Fibroblast of skin of right quadriceps (primary cell): ENCODE results near the gene ADGRF4.

ENCODE experiments used
- DNase-seq: peaks from one replicate; pipeline ENCODE4 v3.0.0-alpha.2; 2013

The ADGRF4 gene

DNA sequence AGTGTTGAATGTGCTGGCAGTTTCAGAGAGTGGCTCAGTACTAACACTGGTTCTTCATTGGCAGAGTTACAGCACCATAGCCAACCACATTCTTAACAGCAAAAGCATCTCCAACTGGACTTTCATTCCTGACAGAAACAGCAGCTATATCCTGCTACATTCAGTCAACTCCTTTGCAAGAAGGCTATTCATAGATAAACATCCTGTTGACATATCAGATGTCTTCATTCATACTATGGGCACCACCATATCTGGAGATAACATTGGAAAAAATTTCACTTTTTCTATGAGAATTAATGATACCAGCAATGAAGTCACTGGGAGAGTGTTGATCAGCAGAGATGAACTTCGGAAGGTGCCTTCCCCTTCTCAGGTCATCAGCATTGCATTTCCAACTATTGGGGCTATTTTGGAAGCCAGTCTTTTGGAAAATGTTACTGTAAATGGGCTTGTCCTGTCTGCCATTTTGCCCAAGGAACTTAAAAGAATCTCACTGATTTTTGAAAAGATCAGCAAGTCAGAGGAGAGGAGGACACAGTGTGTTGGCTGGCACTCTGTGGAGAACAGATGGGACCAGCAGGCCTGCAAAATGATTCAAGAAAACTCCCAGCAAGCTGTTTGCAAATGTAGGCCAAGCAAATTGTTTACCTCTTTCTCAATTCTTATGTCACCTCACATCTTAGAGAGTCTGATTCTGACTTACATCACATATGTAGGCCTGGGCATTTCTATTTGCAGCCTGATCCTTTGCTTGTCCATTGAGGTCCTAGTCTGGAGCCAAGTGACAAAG, 17.0 kb upstream of the ADGRF4 start:
- DNase-seq, result no peak

DNA sequence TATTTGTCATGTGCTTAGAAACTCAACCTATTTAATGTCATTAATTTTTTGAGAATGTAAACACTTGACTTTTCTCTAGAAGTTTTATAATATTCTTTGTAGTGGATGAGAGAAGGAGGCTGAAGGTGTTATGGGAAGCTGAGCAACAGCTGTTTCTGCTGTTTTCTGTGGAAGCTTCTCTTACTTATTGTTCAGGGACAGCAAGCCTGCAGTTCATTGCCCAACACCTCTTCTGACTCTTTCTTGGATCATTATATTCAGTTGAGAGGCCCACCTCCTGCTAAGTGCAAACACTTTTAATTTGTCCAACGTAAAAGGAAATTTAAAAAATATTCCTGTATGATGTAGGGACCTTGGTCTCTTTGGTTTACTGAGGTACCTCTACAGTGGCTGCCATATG, 12.0 kb upstream of the ADGRF4 start:
- DNase-seq, result no peak

DNA sequence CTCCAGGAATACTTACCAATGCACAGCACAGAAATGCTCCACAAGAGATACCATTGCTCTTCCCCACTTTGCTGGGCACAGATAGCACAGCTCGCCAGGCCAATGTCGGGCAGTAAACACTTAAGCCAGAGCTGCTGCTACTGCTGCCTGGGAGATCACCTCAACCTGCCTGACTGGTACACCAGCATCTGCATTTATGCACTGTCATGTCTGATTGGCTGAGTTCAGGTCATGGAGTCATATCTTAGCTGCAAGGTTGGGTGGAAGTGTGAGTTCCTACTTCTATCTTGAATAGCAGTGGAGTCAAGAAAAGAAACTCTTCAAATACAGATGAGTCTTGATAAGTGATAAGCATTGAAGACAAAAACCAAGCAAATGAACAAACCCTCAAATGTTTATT, 10.9 kb upstream of the ADGRF4 start:
- DNase-seq, result no peak

DNA sequence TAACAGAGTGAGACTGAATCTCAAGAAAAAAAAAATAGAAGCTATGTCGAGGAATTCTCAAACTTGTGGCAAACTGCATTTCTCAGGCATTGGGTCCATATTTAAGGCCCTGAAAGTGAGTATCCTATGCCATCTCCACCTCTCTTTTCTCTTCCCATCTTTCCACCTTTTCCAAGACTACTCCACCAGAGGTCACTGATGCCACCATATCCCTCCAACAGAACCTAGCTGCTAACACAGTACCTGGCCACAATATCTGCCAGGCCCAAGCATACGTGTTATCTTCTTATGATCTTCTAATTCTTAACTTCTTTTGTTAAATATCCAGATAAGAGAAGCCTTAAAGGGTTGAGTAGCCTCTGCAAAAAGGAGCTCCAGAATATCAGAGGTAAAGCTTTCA, 8.2 kb upstream of the ADGRF4 start:
- no peak for DNase-seq

- no peak for DNase-seq
Measured at GRCh38 chr6:47690791-47691190, 7.6 kb upstream of the ADGRF4 start.

DNA sequence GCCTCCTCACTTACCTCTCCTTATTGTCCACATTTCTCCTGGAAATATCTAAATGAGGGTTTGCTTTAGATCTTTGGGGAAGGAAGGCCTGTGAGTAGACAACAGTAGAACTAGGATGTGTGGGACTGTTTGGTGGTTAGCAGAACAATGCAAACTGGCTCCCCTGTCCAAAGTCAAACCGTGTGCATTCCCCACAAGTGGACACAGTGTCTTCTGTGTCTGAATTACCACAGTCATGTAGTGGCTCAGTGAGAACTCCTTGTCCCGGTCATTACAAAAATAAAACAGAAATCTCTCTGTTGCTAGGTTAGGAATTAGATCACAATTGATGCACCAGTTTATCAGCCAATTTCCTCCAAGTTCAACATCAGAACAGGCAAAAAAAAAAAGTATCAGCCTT, 455 bp upstream of the ADGRF4 start:
- no peak for DNase-seq

GRCh38 chr6:47700053-47700452, 1.7 kb downstream of the ADGRF4 start:
- no peak for DNase-seq

GRCh38 chr6:47700596-47700995, 2.2 kb downstream of the ADGRF4 start:
- no peak for DNase-seq

- DNase-seq, result no peak
Measured at GRCh38 chr6:47701363-47701762, 3.0 kb downstream of the ADGRF4 start.

- DNase-seq, result no peak
Measured at GRCh38 chr6:47709160-47709559, 10.8 kb downstream of the ADGRF4 start.

GRCh38 chr6:47710295-47710694, 11.9 kb downstream of the ADGRF4 start:
- DNase-seq, result no peak

GRCh38 chr6:47713200-47713599, 14.8 kb downstream of the ADGRF4 start:
- no peak for DNase-seq

- DNase-seq, result no peak
Measured at GRCh38 chr6:47714802-47715201, 16.4 kb downstream of the ADGRF4 start.

- DNase-seq, result no peak
Measured at GRCh38 chr6:47715782-47716181, 17.4 kb downstream of the ADGRF4 start.

GRCh38 chr6:47716207-47716606, 17.8 kb downstream of the ADGRF4 start:
- no peak for DNase-seq

GRCh38 chr6:47718571-47718970, 20.2 kb downstream of the ADGRF4 start:
- DNase-seq, result no peak

GRCh38 chr6:47721189-47721588, 22.8 kb downstream of the ADGRF4 start:
- no peak for DNase-seq

DNA sequence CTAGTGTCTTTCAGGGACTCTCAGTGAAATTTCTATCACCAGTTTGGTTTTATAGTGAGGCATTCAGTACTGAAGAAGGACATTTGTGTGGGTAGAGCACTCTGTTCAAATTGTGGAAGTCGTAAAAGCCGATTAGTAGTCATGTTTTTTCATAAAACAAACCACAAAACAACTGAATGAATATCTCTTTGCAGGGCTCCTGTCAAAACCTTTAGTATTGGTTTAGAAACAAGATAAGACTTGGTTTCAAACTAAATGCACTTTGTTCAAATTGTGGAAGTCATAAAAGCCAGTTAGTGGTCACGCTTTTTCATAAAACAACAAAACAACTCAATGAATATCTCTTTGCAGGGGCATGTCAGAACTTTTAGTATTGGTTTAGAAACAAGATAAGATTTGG, 23.8 kb downstream of the ADGRF4 start:
- DNase-seq, result no peak

DNA sequence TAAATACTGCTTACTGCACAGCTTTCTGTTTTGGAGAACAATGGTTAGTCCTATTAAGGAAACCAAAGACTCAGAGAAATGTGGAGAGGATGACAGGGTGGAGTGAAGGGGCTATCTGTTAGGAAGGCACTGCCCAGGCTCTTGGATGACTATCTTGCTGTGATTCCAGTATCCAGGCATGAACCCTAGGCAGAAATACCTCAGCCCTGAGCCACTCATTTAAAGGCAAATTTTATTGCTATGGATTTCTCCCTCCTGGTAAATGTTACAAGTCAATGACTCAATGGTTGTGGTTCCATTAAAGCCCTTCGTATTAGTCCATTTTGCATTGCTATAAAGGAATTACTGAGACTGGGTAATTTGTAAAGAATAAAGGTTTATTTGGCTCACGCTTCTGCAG, 25.9 kb downstream of the ADGRF4 start:
- DNase-seq, result no peak

GRCh38 chr6:47727391-47727790, 29.0 kb downstream of the ADGRF4 start:
- DNase-seq, result no peak

DNA sequence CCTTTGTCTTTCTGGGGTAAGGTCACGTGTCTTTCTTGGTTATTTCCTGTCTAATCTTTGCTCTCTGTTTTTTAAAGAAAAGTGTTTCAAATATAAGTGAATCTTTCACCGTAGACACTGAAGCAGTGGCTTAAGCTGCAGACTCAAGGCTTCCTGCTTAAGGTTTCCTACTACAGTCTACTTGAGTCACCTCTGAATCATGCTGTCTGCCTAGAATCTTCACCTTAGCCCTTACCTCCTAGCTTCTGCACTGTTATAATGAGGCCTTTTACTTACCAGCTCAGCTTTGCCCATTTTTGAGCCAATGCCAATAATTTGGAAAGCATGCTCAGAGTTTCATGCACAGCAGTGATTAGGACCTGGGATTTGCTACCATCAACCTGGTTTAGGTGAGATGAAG, 30.6 kb downstream of the ADGRF4 start:
- DNase-seq, result no peak

- no peak for DNase-seq
Measured at GRCh38 chr6:47729457-47729856, 31.1 kb downstream of the ADGRF4 start.

- DNase-seq, result no peak
Measured at GRCh38 chr6:47733879-47734558, 35.6 kb downstream of the ADGRF4 start.

GRCh38 chr6:47734831-47735481, 36.6 kb downstream of the ADGRF4 start:
- no peak for DNase-seq
